ENCODE measurements around the gene MOV10L1.

The MOV10L1 gene

DNA sequence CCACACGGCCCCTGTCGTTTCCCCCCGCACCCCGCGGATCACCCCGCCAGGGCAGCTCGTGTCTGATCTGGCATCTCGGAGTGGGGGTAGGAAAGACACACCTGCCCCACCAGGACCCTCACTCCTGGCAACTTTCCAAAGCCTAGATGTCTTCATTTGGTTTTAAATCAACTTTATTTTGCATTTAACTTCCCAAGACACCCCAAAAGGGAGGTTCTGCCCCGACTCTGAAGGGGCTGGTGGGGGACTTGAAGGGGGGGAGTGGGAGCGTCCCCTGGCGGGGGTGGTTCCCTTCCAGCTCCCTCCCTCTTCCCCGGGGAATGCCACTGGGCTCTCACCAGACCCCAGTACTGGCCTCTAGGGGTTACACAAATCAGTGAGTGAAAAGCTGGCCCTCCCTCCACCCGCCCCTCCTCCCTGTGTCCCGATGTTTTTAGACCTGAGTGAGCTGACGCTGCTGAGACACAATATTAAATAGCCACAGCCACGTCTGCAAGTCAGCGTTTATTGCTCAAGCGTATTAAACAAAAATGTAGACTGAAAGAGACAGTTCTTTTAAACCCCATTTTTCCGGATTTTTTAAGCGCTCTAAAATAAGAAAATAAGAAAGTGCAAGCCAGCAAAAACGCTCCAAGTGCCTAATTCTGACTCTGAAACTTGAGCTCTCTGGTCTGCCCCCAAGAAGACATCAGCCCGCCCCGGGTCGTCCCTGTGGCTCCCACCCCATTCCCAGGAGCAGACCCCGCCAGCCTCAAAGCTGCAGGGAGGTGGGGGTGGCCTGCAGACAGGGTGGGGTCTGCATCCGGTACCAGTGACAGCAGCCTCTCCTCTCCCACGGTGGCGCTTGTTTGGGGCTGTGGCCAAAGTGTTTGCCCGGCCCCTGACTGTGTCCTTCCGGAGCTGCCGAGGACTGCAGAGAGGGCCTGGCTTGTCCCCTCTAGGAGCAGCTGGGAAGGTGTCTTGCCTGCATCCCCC is 30.6 kb upstream of the MOV10L1 start:
- no peak for DNase-seq

GRCh38 chr22:50059881-50060262 is 29.9 kb upstream of the MOV10L1 start:
- DNase-seq, result no peak

- no peak for DNase-seq
Observed at GRCh38 chr22:50060441-50061140, 29.2 kb upstream of the MOV10L1 start.

DNA sequence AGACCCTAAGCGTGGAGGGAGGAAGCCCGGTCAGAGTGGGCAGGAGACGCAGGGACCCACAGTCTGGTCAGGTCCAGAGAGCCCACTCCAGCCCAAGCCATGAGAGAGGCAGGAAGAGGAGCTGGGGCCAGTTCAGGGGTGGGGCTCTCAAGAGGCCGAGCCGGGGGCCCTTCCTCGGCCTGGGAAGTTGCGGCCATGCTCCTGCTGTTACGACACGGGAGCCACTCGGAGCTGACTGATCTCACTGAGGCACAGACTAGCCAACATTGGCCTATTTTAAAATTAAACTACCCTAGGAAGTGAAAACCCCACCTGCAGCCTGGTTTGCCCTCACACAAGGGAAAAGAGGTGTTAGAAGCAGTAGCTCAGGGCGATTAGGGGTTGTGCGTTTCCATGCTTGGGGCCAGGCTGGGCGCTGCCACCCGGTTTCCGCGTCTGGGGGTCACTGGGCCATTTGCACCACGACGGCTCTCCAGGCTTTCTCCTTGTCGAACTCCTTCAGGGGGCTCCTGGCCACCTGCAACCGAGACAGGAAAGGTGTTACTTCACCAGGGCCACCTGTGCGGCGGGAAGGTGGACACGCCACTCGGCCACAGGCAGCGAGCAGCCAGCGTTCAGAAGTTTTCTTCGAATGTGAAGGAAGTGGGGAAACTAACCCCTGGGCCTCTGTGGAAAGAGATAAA is 28.5 kb upstream of the MOV10L1 start:
- no peak for DNase-seq

DNA sequence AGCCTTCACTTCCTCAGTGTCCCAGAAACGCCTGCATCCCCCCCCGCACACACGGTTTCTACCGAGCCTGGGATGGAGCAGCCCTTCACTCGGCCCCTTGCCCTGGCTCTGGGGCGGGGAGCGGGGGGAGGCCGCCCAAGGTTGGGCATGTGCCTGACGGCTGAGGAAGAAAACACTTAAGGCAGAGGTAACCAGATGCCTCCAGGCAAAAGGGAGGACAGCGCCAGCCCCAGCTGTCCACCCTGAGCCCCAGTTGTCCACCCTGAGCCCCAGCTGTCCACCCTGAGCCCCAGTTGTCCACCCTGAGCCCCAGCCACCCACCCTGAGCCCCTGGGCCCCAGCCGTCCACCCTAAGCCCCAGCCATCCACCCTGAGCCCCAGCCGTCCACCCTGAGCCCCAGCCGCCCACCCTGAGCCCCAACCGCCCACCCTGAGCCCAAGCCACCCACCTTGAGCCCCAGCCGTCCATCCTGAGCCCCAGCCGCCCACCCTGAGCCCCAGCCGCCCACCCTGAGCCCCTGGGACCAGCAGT is 27.9 kb upstream of the MOV10L1 start:
- no peak for DNase-seq

GRCh38 chr22:50062509-50063135 is 27.2 kb upstream of the MOV10L1 start:
- DNase-seq, result no peak

DNA sequence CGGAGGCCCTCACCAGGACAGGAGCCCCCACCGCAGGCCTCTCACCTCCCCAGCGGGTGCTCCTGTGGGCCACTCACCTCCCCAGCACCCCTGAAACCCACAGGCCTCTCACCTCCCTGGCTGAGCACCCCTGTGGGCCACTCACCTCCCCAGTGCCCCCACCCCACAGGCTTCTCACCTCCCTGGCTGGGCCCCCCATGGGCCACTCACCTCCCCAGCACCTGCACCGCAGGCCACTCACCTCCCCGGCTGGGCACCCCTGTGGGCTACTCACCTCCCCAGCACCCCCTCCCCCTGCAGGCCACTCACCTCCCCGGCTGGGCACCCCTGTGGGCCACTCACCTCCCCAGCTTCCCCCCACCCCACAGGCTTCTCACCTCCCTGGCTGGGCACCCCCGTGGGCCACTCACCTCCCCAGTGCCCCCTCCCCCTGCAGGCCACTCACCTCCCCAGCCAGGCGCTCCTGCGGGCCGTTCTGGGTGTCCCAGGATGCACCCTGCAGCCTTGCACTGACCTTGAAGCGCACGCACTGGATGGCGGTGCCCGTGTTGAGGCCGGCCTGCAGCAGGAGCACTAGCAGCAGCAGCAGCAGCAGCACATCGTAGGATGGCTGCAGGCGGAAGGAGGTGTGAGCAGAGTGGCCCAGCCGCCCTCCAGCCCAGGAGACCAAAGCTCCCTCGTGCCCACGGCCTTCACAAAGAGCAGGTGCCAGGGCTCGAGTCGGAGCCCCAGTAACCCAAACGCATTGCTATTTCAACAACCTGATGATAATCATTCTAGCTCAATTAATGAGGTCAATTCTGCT is 26.0 kb upstream of the MOV10L1 start:
- no peak for DNase-seq

DNA sequence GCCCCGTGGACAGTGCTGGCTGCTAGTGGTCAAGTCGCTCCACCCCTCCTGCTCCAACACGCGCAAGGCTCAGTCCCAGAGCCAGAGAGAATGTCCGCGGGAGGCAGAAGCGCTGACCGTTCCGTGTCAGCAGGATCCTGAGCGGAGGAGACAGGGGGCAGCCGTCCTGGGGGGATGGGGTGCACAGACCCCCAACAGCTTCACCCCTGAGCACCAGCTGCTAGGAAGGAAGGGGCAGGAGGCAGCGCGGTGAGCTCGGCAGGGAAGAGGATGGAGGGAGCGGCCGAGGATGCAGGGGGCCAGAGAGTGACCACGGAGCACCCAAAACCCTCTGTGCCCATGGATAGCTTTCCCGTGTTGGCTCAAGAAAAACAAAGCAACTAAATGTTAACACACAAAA is 25.4 kb upstream of the MOV10L1 start:
- DNase-seq, result no peak

DNA sequence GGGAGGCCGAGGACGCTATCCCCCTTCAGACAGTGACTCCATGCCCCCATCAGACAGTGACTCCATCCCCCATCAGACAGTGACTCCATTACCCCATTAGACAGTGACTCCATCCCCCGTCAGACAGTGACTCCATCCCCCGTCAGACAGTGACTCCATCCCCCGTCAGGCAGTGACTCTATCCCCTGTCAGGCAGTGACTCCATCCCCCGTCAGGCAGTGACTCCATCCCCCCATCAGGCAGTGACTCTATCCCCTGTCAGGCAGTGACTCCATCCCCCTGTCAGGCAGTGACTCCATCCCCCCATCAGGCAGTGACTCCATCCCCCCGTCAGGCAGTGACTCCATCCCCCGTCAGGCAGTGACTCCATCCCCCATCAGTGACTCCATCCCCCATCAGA is 22.6 kb upstream of the MOV10L1 start:
- no peak for DNase-seq

DNA sequence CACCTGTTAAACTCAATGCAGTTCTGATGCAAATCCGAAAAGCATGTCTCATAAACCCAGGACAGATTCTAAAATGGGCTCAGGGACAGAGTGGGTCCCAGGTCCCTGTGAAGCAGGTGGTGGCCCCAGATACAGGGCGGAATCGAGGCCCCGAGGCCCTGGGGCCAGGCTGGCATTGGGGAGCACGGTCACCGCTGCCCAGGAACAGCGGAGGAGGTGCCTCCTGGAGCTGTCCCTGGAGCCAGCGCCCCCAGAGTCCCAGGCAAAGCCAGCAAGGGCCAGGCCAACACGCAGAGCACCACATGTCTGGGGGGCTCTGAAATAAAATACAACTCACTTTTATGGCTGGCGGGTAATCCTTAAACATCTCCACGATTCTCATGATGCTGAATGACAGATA is 21.7 kb upstream of the MOV10L1 start:
- DNase-seq, result no peak

DNA sequence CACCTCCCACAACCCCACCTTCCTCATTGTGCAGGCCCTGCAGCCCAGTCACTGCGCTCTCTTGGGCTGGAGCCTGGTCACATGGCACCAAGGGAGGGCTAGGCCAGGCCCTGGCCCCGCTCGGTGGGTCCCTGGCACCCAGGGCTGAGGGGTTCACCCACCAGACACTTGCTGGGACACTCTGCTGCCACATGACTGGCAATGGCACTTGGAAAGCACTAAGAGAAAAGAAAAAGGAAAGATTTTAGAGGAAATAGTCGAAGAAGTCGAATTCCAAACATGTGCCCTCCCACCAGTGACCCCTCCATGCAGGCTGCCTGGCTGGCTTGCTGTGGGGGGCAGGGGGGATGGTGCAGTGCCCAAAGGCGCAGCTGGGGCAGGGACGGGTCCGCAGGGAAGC is 19.4 kb upstream of the MOV10L1 start:
- DNase-seq, result no peak

- no peak for DNase-seq
Observed at GRCh38 chr22:50071432-50072166, 18.2 kb upstream of the MOV10L1 start.

DNA sequence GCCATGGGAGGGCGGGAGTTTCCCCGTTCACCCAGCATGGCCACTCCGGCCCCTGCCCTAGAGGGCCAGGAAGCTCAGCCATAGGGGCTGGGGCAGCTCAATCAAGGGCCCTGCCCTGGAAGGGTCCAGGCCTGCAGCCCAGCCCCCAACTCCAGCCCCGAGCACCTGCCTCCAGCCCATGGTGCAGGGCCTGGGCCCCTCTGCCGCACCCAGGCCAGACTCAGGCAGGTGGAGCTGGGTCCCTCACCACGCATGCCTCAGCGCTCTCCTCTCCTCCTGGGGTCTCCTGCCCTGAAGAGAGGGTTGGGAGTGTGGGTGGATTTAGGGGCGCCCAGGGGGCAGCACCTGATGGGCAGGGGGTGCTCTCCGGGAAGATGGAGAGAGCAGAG is 17.6 kb upstream of the MOV10L1 start:
- DNase-seq, result no peak

- DNase-seq, result no peak
Observed at GRCh38 chr22:50072714-50073538, 16.9 kb upstream of the MOV10L1 start.

DNA sequence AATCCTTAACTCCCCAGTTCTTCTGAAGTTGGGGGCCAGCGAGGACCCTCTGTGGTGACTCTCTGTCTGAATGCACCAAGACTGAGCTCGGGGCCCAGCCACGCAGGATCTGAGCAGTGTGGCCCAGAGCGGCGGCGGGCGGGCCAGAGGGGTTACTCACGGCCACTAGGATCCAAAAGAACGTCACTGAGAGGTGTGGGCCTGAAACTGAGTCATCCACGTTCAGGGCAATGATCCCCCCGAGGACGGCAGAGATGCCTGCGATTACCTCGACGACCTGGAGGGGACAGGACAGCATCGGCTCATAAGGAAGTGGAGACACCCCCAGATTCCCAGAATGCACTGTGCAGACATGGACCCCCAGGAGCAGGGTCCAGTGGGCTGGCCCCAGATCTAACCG is 15.8 kb upstream of the MOV10L1 start:
- DNase-seq, result no peak

- no peak for DNase-seq
Observed at GRCh38 chr22:50074551-50075530, 15.0 kb upstream of the MOV10L1 start.

DNA sequence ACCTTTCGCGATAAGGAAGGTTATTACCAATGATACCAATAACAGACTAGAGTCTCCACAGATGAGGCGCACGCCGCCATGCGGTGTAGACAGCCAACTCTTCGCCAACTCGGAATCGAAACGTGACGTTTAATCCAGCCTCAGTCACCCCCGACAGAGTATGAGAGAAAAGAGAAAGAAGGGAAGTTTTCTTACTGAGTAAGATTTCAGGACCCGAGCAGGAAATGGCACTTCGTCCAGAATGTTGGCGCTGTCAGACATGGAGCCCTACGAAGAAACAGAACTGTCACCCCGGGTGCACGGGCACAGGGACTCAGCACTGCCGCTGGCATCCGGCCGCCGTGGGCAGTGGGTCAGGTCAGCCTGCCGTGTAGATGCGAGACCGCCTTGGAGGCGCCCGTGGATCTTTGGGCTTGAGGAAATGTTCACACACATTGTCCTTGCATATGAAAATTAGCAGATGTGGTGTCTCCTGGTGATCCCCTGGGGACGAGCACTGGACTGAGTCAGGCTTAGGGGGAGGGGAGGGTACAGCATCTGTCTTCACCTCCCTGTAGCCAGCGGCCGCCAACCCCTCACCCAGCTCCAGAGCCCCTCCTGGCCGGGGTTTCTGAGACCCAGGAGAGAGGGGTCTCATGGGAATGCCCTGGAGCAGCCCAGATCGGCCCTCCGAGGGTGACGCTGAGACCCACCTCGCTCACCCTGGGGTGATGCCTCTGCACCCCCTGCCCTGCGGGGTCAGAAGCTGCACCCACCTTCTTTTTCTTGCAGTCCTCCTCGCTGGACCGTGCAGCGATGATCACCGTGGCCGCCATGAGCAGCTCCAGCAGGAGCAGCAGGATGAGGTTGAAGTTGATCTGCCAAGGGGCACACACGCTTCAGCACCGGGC is 12.9 kb upstream of the MOV10L1 start:
- no peak for DNase-seq

- no peak for DNase-seq
Observed at GRCh38 chr22:50078246-50078645, 11.6 kb upstream of the MOV10L1 start.
